NCI-H524 treated with DMSO at 0.1 percent for 48 hours (cell line): Measurements from ENCODE around the gene NRG2.

Experiments
- DNase-seq: peaks from one replicate; lab custom pipeline; 2025; lab: John Stamatoyannopoulos, UW

The NRG2 gene

GRCh38 chr5:139812323-139812722, 230.8 kb downstream of the NRG2 start:
- no peak for DNase-seq

GRCh38 chr5:139811274-139811607, 231.9 kb downstream of the NRG2 start:
- no peak for DNase-seq

- DNase-seq, result no peak
Observed at GRCh38 chr5:139810341-139811273, 232.5 kb downstream of the NRG2 start.

GRCh38 chr5:139809331-139809810, 233.7 kb downstream of the NRG2 start:
- DNase-seq, result no peak

- DNase-seq, result no peak
Observed at GRCh38 chr5:139808481-139809330, 234.4 kb downstream of the NRG2 start.

GRCh38 chr5:139807647-139808030, 235.5 kb downstream of the NRG2 start:
- no peak for DNase-seq

- DNase-seq, result no peak
Observed at GRCh38 chr5:139806726-139807646, 236.1 kb downstream of the NRG2 start.

- DNase-seq, result no peak
Observed at GRCh38 chr5:139806111-139806510, 237.0 kb downstream of the NRG2 start.

- no peak for DNase-seq
Observed at GRCh38 chr5:139805545-139805944, 237.6 kb downstream of the NRG2 start.

- DNase-seq, result no peak
Observed at GRCh38 chr5:139804800-139805397, 238.2 kb downstream of the NRG2 start.

GRCh38 chr5:139803978-139804377, 239.1 kb downstream of the NRG2 start:
- DNase-seq, result no peak

- no peak for DNase-seq
Observed at GRCh38 chr5:139799359-139799758, 243.7 kb downstream of the NRG2 start.

GRCh38 chr5:139798883-139799282, 244.2 kb downstream of the NRG2 start:
- DNase-seq, result no peak

GRCh38 chr5:139797856-139798510, 245.1 kb downstream of the NRG2 start:
- peak; percentile 92 for DNase-seq

GRCh38 chr5:139797335-139797734, 245.8 kb downstream of the NRG2 start:
- no peak for DNase-seq
